HL-60/S4 (cell line): ENCODE measurements around the gene PLXND1.

ENCODE experiments used
- in situ Hi-C: fragments of 300-500 bp; cut with MboI; formaldehyde crosslinking; loops from 2 replicates; pipeline ENCODE4 v1.14.3; 2022; ENCODE audit warnings: low sequenced_read_pairs

PLXND1 gene

GRCh38 chr3:129534428-129535027 is 71.9 kb downstream of the PLXND1 start:
- in situ Hi-C loops: no loop called here

- in situ Hi-C loops: no loop called here
Measured at GRCh38 chr3:129533406-129533805, 73.1 kb downstream of the PLXND1 start.

- in situ Hi-C loops: no loop called here
Measured at GRCh38 chr3:129532261-129532660, 74.2 kb downstream of the PLXND1 start.

GRCh38 chr3:129531699-129532098 is 74.8 kb downstream of the PLXND1 start:
- in situ Hi-C loops: no loop called here

- in situ Hi-C loops: no loop called here
Measured at GRCh38 chr3:129530821-129531220, 75.7 kb downstream of the PLXND1 start.

GRCh38 chr3:129530251-129530791 is 76.2 kb downstream of the PLXND1 start:
- in situ Hi-C loops: no loop called here

GRCh38 chr3:129529436-129530210 is 76.9 kb downstream of the PLXND1 start:
- in situ Hi-C loops: no loop called here

- in situ Hi-C loops: no loop called here
Measured at GRCh38 chr3:129528589-129529100, 77.8 kb downstream of the PLXND1 start, which contains the start of gene RHO. Gene RHO, plus strand, starts transcription at chr3:129528639. Its CDS starts 95 bp downstream, at chr3:129528734.

- in situ Hi-C loops: no loop called here
Measured at GRCh38 chr3:129527262-129527661, 79.2 kb downstream of the PLXND1 start.

GRCh38 chr3:129526121-129526900 is 80.2 kb downstream of the PLXND1 start:
- in situ Hi-C loops: no loop called here

- in situ Hi-C loops: no loop called here
Measured at GRCh38 chr3:129525341-129525968, 81.0 kb downstream of the PLXND1 start.

GRCh38 chr3:129524081-129524480 is 82.4 kb downstream of the PLXND1 start:
- in situ Hi-C loops: no loop called here

GRCh38 chr3:129522953-129523352 is 83.5 kb downstream of the PLXND1 start:
- in situ Hi-C loops: no loop called here

- in situ Hi-C loops: no loop called here
Measured at GRCh38 chr3:129521611-129522010, 84.9 kb downstream of the PLXND1 start.

GRCh38 chr3:129520960-129521359 is 85.5 kb downstream of the PLXND1 start:
- in situ Hi-C loops: no loop called here

GRCh38 chr3:129519896-129520715 is 86.4 kb downstream of the PLXND1 start:
- in situ Hi-C loops: no loop called here

- in situ Hi-C loops: no loop called here
Measured at GRCh38 chr3:129519449-129519848, 87.0 kb downstream of the PLXND1 start.

GRCh38 chr3:129518581-129518980 is 87.9 kb downstream of the PLXND1 start:
- in situ Hi-C loops: no loop called here

- in situ Hi-C loops: no loop called here
Measured at GRCh38 chr3:129518038-129518561, 88.4 kb downstream of the PLXND1 start.

GRCh38 chr3:129517516-129517915 is 89.0 kb downstream of the PLXND1 start:
- in situ Hi-C loops: no loop called here
